Stimulated activated naive CD4-positive, alpha-beta T cell treated with Interleukin-2 at 50 U/mL for 16 hours (primary cell): Measurements from ENCODE around the gene IQSEC1.
"Not testable (repeated sequence)": the region's sequence is repeated elsewhere in the genome, so short reads cannot be mapped to it uniquely, and the experiment has no call there.

ENCODE experiments used
- DNase-seq: peaks from one replicate; lab custom pipeline; 2025; lab: John Stamatoyannopoulos, UW

Gene IQSEC1

DNA sequence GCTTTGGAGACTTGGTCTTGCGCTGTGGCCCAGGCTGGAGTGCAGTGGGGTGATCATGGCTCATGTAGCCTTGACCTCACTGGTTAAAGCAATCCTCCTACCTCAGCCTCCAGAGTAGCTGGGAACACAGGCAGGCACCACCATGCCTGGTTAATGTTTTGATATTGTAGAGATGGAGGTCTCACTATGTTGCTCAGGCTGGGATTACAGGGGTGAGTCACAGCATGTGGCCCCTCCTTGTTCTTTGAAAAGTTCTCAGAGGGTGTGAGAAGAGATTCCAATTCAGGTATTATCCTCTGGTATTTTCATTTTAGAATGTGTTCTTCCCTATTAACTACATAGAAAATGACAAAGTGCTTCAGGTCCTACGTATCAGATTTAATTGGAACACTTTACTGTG is 180.0 kb downstream of the IQSEC1 start:
- DNase-seq = no peak

DNA sequence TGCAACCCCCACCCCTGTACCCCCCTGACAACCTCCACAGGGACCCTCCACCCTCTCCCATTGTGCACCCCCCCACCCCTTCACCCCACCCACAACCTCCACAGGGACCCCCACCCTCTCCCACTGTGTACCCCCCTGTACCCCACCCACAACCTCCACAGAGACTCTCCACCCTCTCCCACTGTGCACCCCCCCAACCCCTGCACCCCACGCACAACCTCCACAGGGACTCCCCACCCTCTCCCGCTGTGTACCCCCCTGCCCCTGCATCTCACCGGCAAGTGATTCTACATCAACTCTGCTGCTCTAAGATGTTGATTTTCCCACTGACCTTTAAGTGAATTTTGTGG is 180.4 kb downstream of the IQSEC1 start:
- no peak for DNase-seq

DNA sequence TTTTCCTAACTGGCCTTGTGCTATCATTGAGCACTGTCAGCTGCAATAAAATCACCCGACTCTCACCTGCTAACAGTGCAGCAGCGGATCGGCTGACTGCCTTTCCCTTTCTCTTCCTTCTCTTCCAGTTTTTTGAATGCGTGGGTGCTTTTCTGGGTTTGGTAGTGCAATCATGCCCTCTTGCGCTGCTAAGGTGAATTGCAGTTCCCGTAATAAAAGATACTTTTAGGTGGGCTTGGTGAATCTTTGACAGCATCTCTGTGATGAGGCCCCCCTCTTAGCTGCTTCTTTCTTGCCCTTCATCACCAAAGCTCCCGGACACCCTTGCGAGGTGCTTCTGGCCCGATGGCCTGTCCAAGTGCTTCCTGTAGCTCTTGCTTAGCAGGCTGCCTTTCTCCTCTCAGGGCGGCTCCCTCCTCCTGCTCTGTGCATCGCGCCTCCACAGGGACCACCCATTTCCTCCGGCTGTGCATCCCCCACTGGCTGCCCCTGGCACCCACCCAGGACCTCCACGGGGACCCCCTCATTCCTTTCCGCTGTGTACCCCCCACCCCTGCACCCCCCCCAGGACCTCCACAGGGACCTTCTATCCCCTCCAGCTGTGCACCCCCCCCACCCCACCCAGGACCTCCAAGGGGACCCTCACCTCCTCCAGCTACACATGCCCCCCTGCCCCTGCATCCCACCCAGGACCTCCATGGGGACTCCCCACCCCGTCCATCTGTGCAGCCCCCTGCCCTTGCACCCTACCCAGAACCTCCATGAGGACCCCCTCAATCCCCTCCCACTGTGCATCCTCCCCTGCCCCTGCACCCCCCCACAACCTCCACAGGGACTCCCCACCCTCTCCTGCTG is 181.0 kb downstream of the IQSEC1 start:
- DNase-seq = peak; percentile 13

DNA sequence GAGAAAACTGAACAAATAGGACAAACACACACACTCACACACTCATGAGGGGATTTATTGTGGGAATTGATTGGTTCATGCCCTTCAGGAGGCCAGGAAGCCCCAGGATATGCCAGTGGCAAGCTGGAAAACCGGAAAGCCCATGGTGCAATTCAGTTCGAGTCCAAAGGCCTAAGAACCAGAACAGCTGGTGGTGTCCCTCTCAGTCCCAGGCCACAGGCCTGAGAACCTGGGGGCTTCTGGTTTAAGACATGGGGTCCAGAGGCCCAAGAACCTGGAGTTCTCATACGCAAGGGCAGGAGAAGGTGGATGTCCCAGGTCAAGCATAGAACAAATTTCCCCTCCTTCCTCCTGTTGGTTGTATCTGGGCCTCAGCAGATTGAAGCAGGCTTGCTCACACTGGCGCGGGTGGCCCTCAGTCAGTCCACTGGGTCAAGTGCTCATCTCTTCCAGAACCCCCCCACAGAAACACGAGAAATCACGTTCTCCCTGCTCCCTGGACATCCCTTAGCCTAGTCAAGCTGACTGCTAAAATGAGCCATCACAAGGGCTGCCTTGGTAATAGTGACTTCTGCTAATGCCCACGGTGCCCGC is 181.7 kb downstream of the IQSEC1 start:
- no peak for DNase-seq

DNA sequence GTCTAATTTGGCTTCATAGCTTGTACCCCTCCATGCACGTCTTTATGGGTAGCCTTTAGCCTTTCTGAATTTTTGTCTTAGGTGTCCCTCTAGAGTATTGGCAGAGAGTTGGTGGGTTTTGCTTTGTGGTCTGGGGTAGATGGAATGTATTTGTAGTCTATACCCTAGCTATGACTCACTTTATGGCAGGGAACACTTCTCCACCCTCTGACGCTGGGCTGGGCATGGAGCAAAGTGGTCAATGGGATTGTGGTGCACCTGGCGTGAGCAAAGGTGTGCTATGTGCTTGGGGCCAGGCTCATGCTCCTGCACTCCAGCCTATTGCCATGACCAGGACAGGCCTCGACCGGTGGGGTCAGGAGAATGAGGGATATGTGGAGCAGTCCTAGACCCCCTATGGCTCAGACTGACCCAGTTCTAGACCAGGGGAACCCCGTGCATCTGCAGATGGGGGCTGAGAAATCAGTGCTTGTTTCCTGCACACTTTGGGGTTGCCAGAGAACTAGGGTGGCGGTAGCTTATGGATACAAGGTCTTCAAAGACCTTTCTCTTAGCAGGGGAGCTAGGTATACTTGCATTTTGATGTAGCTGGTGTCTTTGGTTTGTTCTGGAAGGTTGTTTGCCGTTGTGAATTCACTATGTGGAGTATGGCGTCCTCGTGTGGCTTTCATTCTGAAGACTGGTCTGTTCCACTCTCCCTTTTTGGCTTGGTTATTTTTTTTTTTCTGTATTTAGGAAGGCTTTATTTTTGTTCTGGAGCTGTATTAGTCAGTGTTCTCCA is 182.4 kb downstream of the IQSEC1 start:
- DNase-seq = no peak

DNA sequence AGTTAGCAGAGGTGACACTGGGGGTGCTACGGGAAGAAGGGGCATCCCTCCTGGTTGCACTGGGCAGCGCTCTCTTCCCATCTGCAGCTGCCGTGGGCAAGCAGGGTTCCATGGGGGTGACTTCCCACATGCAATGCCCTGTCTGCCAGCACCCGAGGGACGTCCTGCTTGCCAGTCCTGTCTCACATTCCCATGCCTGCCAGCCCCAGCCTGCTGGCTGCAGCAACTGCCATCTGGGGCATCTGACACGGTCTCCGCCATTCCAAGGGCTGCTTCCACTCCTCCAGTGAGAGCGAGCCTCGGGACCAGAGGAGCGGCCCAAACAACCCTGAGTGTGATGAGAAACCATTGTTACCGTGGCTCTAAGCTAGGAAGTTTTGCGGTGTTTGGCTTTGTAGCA is 186.5 kb downstream of the IQSEC1 start:
- DNase-seq = no peak

DNA sequence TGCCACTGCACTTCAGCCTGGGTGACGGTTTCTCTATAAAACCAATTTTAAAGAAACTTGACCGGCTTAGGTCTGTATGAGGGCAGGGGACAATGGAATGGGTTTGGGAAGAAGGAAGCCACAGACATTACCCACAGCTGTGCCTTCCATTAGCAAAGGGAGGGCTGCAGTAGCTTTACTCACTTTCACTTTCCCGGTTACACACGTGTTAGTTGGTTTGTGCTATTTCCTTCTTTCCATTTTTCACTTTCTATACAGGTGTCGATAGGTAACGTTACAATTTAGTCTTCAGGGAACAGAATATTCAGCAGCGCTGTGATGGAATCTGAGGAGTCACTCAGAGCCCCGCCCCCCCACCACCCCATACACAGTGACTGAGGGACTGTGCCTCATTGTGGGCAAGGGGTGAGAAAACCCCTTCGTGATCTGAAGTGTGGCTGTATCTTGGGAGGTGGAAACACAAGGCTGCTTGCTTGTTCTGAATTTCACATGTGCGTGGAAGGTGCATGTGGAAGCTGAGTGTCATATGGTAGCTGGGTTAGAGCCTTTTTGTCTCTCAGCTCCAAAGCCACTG is 187.0 kb downstream of the IQSEC1 start:
- peak; percentile 25 for DNase-seq

DNA sequence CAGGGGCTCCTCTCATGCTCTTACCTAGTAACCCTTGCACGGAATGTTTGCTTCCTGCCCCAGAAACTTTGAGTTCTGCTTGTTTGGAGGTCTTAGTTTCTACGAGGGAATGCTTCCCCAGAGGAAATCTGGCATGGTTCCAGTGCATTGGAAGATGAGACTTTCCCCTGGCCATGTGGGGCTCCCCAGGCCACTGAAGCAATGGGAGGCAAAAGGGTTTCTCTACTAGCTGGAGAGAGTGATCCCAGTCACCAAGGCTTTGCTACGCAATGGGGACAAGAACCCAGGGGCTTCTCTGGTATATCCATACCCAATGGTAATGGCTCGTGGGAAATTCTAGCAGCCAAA is 187.7 kb downstream of the IQSEC1 start:
- no peak for DNase-seq

DNA sequence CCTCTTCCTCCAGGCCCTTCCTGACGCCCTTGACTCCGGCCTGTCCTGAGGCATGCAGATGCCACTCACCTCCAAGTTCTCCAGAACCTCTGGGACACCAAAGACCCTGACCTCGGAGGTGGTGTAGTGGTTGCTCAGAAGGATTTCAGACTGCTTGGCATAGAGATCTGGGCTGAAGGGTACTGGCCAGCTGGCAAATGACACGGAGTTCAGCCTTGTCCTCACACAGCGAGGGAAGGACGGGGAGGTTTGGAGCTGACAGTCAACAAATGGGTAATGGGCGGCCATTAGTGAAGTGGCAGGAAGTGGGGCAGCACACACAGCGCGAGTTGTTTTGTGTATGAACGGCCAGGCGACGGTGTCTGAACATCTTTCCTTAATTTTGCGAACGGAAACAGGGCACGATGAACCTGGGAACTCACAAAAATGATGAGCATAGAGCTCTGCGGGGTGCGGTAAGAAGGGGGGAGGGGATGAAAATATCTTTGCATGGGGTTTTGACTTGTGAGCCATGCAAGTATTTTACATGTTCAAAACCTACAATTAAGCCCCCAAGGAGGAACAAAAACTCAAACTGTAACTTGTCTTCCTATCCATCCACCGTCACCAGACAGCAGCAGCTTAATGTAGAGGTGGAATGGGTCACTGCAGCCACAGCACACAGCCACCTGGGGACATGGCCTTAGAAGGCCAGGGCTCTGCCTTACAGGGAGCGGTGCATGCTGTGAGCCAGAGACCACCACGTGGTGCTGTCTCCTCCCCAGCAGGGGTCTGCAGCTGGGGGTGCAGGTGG is 188.2 kb downstream of the IQSEC1 start:
- DNase-seq = no peak

DNA sequence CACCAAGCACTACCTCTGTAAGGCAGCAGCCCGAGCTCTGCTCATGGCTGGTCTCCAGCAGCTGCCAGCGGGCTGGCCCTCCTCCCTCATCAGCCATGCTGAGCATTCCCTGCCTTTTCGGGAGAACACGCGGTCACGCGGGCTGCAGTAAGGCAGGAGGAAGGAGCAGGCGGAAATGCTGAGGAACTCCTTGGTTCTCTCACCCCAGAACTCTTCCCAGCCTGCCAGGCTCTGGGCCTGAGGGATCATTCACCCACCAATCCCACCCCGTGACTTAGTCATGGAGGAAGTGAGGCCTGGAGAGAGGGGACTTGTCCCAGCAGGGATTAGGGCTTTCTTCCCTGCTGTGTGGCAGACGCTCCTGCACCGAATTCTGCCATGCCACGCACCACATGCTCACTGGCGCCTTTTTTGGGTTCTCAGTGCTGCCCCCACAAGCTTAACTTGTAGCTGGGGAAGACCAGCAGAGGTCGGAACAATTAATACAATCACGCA is 189.0 kb downstream of the IQSEC1 start:
- no peak for DNase-seq

DNA sequence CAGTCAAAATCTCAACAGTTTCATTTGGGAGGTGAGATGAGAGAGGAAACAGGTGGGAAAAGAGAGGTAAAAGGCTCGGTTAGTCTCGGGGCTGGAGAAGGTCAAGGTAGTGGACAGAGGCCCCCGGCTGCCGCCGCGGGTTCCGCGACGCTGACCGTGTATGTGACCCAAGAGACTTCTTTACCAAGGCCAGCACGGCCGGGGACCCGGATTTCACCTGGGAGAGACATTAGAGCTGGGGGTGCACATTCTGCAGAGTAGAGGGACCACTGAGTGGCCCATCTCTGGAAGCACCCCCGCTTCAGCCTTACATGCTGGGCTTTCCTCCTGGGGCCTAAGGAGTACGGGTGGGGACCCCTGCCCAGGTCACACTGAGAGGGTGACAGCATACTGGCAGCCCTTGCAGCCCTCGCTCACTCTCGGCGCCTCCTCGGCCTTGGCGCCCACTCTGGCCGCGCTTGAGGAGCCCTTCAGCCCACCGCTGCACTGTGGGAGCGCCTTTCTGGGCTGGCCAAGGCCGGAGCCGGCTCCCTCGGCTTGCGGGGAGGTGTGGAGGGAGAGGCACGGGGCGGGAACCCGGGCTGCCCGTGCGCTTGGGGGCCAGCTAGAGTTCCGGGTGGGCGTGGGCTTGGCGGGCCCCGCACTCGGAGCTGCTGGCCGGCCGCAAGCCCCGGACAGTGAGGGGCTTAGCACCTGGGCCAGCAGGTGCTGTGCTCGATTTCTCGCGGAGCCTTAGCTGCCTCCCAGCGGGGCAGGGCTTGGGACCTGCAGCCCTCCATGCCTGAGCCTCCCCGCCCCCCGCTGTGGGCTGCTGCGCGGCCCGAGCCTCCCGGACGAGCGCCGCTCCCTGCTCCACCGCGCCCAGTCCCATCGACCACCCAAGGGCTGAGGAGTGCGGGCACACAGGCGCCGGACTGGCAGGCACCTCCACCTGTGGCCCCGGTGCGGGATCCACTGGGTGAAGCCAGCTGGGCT is 190.6 kb downstream of the IQSEC1 start:
- DNase-seq = no peak

DNA sequence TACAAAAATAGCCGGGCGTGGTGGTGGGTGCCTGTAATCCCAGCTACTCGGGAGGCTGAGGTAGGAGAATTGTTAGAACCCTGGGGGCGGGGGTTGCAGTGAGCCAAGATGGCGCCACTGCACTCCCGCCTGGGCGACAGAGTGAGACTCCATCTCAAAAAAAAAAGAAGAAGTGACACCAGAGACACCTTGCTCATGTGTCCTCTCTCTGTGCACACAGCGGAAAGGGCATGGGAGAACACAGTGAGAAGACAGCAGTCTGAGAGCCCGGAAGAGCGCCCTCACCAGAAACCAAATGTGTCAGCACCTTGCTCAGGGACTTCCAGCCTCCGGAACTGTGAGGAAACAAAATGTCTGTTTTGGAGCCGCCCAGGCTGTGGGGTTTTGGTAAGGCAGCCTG is 191.4 kb downstream of the IQSEC1 start:
- not testable (repeated sequence) for DNase-seq

DNA sequence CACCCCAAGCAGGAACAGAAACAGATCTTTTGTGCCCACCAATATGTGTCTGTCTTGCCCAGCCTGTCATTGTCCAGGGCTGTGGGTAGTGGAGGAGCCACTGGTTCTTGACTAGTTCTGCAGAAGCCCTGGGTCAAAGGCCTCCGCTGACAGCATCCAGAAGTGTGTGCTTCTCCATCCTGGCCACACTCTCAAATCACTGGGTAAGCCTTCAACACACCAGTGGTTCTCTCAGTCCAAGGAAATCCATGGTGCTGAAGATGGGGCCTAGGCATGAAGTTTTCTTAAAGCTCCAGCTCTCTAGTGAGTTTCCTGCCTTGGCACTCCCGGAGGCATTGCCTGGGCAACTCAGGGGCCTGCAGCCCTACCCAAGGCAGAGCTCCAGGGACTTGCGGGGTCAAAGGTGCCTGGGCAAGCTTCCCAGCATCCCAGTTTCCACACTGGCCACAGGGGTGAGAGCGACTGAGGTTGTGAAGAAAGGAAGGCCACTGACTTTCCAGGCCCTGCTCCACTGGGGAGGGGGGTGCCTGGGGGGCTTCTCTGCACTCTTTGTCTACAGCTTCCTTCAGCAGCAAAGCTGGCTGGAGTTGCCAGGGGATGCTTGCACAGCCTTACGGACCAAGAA is 193.9 kb downstream of the IQSEC1 start:
- no peak for DNase-seq

DNA sequence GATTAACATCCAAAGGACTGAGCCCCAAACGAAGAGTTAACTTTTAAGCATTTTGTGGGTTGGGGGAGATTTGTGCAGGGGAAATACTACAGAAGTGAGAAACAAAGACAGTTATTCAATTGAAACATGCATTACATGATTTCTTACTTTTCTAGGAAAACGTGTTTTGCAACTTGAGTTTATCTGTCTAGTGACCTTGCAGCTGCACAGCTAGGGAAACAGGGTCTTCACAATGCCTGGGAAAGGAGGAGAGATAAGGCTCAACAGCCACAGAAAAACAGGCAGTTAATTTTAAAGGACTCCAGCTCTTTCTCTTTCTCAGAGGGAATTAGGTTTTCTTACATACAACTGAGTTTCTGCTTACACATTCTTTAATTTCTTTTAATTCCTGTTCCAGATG is 194.5 kb downstream of the IQSEC1 start:
- not testable (repeated sequence) for DNase-seq

DNA sequence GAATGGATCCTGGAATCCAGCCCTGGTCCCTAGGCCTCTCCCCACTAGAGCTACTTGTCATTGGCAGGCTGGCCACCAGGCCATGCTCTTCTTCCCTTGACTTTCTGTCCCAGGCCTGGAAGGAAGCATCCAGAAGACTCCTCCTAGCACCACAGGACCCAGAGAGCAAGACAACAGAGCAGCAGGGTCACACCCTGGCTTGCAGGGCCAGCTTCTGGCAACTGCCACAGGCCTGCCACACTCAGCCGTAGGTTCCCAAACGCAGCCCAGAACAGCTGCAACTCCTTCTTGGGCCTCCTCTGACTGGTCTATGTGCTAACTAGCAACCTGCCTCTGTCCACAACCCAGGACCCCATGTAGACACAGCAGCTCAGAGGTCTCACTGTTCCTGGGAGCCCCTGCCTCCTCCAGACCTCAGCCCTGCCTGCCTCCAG is 195.1 kb downstream of the IQSEC1 start:
- no peak for DNase-seq

DNA sequence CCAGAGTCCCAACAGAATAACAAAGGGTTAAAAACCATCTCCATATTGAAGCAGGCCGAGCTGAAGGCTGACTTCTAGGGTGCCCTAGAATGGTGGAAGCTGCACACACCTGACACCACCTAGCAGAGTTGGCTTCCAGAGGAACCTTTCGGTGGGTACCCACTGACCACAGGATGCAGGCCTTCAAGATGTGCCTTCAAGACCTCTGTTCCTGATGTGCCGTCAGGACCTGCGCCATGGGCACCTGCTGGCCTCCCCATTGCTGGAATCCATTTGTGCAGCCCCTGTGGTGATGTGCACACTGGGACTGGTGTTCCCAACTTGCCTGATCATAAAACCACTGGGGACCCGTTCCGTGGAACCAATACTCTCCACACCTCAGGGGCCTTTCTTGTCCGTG is 196.2 kb downstream of the IQSEC1 start:
- DNase-seq = no peak

DNA sequence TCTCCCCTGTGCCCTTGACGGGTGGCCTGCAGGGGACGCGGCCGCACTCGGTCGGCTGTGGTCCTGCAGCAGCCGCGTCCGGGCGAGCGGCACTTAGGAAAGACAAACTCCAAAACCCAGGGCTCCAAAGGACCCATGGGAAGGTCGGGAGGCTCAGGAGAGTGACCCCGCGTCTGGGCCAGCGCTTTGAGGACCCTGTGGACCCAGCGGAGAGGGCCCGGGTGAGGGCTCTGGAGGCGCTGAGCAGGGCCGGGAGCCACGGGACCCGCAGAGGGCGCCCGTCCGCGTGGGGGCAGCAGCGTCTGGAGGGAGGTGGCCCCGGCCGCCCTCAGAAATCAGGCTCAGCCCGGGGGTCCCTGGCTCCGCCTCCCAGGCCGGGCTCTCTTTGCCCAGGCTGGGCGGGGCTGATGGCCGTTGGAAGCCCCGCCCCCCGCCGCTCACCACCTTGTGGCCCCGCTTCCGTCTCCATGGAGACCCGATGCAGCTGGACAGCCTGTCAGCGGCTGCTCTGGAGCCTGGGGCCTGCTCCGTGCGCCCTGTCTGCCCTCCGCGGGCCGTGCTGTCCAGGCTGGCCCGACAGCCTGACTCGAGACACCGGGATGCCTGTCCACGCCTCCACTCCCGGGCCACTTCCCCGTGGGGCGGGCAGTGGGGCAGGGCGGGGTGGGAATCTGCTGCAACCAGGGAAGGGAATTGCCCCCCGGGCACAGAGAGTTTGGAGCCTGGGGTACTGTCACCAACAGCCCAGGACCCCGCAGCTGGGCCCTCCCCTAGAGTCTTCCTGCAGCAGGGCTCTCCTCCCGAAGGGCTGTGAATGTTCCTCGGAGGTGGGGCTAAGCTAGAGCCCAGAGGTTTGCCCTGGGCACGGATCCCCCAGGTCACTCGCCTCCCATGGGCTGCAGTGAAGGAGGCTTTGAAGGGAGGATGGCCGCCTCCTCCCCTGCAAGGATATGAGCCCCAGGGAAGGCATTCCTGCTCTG is 197.1 kb downstream of the IQSEC1 start:
- no peak for DNase-seq

DNA sequence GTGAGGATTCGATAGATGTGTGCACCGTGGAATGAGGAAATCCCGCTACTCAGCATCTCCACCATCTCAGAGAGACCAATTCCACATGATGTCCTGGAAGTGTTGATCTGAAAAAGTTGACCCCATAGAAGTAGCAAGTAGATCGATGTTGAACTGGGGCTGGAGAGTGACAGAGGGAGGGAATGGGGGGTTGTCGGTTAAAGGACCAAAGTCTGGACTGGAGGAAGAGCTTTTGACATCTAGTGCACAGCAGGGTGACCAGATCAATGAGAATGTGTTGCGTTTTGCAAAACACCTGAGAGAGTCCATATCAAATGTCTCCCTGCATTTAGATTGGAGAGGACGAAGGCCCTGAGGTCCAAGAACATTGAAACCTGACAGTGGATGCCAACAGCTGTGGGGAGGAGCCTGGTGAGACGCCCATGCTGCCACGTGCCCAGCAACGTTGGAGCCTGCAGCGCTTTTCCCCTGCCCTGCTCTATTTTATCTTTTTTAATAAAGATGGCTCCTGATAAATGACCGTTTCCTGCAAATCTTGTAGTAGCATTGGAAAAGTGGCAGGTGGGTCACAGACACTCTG is 201.7 kb downstream of the IQSEC1 start:
- DNase-seq = no peak
